ENCODE results near the gene BCAS3.

Gene BCAS3

DNA sequence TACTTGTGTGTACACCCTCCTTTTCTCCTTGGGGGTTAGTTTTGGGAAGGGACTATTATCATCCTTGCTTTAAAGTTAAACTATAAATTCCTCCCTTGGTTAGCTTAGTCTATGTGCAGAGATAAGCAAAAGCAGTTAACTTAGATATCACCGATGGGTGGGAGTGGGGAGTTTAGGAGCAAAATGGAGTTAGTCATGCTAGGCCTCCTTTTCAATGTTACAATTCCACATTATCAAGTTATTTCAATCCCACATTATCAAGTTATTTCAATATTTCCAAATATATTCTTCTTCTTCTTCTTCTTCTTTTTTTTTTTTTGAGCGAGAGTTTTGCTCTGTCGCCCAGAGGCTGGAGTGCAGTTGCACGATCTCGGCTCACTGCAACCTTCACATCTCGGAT lies 1.7 kb upstream of the BCAS3 start:
- TF ChIP-seq, protein P1, sequence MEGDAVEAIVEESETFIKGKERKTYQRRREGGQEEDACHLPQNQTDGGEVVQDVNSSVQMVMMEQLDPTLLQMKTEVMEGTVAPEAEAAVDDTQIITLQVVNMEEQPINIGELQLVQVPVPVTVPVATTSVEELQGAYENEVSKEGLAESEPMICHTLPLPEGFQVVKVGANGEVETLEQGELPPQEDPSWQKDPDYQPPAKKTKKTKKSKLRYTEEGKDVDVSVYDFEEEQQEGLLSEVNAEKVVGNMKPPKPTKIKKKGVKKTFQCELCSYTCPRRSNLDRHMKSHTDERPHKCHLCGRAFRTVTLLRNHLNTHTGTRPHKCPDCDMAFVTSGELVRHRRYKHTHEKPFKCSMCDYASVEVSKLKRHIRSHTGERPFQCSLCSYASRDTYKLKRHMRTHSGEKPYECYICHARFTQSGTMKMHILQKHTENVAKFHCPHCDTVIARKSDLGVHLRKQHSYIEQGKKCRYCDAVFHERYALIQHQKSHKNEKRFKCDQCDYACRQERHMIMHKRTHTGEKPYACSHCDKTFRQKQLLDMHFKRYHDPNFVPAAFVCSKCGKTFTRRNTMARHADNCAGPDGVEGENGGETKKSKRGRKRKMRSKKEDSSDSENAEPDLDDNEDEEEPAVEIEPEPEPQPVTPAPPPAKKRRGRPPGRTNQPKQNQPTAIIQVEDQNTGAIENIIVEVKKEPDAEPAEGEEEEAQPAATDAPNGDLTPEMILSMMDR (IDR thresholded peaks at IDR 0.05) = no peak
- Histone ChIP-seq H3K27ac (no peak overlapping the region), H3K4me3 (no peak overlapping the region)
- no peak for DNase-seq (ENCODE audit: low spot score)

- peak overlapping the region; percentile 79 for H3K4me3 ChIP-seq
- TF ChIP-seq, protein P1 (IDR thresholded peaks at IDR 0.05) = no peak
- no peak for DNase-seq (ENCODE audit: low spot score)
- H3K27ac ChIP-seq = peak overlapping the region; percentile 68 to 69
Measured at GRCh38 chr17:60676758-60677307, 818 bp upstream of the BCAS3 start.

- H3K27ac ChIP-seq = peak overlapping the region; percentile 68 to 85
- no peak for DNase-seq (ENCODE audit: low spot score)
- TF ChIP-seq, protein P1 (IDR thresholded peaks at IDR 0.05) = no peak
- H3K4me3 ChIP-seq = peak overlapping the region; percentile 79
Measured at GRCh38 chr17:60678118-60678444, 430 bp downstream of the BCAS3 start.

GRCh38 chr17:60679287-60679686 lies 1.6 kb downstream of the BCAS3 start:
- no peak for DNase-seq (ENCODE audit: low spot score)
- no peak overlapping the region for H3K27ac ChIP-seq
- TF ChIP-seq, protein P1 (IDR thresholded peaks at IDR 0.05) = no peak
- H3K4me3 ChIP-seq = no peak overlapping the region

DNA sequence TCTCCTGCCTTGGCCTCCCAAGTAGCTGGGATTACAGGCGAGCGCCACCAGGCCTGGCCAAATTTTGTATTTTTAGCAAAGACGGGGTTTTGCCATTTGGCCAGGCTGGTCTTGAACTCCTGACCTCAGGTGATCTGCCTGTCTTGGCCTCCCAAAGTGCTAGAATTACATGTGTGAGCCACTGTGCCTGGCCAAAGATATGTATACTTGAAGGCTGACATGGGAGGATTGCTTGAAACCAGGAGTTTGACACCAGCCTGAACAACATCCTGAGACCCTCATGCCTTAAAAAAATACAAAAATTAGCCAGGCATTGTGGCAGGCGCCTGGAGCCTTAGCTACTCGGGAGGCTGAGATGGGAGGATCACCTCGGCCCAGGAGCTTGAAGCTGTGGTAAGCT lies 3.1 kb downstream of the BCAS3 start:
- TF ChIP-seq, protein P1 (IDR thresholded peaks at IDR 0.05) = no peak
- DNase-seq (ENCODE audit: low spot score) = no peak
- H3K27ac ChIP-seq = no peak overlapping the region
- H3K4me3 ChIP-seq = no peak overlapping the region

- Histone ChIP-seq H3K4me3 (no peak overlapping the region), H3K27ac (no peak overlapping the region)
- DNase-seq (ENCODE audit: low spot score) = no peak
- TF ChIP-seq, protein P1 (IDR thresholded peaks at IDR 0.05) = no peak
Measured at GRCh38 chr17:60685437-60685836, 7.8 kb downstream of the BCAS3 start.

- DNase-seq (ENCODE audit: low spot score) = no peak
- no peak overlapping the region for H3K27ac ChIP-seq
- TF ChIP-seq, protein P1 (IDR thresholded peaks at IDR 0.05) = no peak
Measured at GRCh38 chr17:60695960-60696359, 18.3 kb downstream of the BCAS3 start.

More at GRCh38 chr17:60695960-60696359, 18.3 kb downstream of the BCAS3 start:
- no peak overlapping the region for H3K4me3 ChIP-seq
